Activated CD4-positive, alpha-beta T cell treated with anti-CD3 and anti-CD28 coated beads, Interleukin-2, amount 50 U/mL, for 48 hours (primary cell): Measurements from ENCODE around the gene TSHZ3.

ENCODE experiments used
- DNase-seq, 2 experiments: peaks; one replicate each; pipeline ENCODE4 v3.0.0-alpha.2; 2020

Gene TSHZ3

DNA sequence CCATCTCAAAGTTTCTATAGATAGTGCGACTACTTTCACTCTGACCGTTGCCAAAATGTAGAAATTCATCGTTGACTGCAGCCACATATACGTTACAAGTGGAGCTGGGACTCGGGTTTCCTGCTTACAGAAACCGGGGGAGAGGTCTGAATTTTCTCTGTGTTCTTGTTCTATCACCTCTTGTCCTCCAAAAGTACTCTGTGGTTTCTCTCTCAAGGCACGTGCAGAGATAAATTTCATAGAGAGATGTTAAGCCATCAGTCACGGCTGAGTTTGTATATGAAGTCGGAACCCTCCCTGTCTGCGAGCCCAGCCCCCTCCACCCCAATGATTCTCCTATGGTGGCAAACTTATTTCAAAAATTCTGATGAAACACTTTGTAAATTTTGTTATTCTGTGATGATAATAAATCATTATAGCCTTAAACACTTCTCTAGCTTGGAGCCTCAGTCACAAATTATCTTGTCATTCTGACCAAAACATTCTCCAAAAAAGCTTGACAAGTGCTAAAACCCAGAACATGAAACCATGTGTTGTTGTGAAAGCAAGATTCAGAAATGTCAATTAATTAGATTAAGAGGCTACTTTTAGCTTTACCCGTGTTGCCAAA is 87.5 kb downstream of the TSHZ3 start:
- DNase-seq = no peak

DNA sequence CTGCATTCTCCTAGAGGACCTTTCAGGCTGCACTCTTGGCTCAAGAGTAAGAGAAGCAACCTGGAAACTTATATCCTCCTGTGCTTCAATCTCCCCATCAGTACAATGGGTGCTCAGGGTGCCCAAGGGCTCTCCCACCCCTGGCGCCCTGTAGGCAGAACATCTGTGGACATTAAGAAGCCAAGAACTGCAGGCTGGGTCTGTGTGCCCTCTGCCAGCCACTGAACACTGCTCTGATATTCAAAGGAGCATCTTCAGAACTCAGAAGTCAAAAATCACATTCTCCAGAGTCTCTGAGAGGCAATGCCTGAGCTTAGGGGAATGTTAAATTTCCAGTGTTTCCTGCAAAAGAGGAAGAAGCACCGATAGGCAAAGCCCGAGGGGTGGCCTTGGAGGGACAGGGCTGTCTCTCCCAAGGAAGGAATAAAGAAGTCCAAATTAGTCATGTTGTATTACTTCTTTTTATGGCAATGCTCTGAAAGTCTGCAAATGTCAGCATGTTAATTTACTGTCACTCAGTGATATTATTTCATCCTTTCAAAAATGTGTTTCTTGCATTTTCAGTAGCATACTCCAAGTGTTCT is 88.1 kb downstream of the TSHZ3 start:
- DNase-seq = no peak

DNA sequence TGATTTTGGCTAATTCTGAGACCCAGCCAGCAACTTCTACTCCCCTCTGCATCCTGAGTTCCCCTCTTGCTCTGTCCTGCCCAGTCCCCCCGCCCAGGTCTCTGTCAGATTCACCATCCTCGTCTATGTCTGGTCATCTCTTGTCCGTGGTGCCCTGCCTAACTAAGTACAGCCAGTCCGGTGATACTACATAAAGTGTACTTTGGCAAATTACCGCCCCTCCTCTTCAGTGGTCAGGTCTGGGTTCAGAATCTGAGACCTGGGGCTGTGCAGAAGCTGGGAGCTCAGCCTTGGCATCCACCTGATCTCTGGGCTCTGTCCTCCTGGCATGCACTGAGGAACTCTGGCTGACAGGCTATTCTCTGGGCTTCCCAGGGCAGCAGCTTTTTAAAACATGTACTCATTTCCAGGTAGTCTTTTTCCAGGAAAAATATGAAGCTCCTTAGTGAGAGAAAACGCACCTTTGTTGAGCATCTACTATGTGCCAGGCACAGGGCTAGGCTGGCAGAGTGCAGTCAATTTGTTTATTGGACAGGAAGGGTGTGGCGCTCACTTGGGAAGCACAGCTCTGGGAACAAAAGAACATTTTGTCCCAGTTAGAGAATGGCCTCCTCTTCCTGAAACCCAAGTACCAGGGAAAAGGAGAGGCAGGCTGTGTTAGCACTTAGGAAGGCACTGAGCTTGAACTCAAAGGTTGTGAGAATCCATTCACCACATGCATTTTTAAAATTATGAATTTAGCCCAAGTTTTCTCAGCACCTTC is 88.9 kb downstream of the TSHZ3 start:
- no peak for DNase-seq

DNA sequence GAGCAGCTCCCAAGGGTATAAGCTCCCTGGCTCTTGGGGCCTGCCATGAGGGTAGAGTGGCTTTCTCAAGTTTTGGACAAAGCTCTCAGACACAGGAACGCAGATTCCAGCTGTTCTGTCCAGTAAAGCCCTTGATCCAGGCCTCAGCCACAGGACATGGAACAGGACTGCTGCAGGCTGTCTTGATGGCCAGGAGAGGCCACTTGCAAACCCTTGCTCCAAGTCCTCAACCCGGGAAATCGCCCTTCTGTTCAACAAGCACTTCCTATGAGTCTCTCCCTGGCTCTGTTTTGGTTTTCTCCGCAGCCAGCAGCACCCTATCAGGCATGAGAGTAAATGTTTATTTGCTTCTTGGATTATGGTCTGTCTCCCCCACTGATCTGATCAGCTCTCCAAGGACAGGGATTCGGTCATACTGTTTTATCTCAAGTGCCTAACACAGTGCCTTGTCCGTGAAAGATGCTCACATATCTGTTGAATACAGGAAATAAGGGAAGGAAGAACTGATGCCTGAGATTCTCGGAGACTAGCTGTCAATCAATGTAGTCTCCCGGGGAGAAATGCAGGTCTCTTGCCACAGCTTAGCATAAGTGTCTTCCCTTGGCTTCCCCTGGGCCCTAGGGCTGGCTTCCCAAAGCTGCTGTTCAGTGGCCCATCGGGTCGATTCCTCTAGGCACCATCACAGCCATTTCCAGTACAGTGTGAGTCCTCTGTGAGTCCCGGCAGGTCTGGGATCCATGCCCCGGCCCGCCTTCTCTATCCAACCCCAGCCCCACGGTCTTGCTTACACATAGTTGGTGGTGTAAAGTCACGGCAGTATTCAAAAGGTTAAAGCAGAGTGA is 90.8 kb downstream of the TSHZ3 start:
- no peak for DNase-seq

DNA sequence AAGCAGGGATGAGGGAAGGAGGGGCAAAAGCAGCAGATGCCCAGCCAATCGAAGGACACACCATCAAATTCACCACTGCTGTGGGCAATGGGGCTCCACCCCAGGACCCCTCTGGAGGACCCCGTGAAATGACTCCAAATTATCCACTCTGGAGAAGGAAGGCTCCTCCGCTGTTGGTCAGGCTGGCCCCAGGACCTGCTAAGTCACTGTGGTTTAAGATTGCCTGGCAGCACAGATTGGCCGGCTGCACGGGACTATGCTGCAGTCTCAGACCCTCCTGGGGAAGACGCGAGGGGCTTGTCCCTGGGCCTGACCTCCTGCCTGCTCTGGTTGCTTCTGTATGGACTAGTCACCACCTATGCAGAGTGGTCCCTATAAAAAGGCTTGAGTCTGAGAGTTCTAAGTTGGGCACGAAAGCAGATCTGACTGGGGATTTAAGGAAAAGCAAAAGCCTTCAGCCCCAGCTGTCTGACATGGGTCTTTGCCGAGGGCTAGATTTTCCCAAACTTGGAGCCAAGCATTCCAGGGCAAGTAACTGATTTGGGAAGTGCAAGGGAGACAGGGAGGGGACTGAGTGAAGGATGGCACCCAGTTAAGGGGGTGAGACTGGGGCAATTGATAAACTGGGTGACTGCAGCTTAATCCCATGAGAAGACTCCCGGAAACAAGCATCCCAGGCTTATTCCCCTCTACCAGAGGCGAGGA is 91.7 kb downstream of the TSHZ3 start:
- DNase-seq = no peak

DNA sequence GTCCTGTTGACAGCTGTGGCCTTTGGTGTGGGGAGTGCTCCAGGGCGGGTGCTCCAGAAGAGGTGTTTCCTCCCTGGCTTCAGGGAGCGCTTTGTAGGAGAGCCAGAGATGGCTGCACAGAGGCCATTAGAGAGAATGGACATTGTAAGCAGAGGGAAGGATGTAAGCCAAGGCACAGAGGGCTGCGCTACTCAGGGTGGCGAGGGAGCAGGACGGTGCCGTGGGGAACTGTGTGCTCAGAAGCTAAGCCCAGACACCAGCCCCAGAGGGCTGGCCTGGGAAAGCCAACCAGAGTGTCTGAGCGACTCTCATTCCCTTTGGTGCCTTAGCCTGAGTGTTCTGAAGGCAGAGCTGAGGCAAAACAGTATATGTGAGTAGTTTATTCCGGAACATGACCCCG is 92.2 kb downstream of the TSHZ3 start:
- DNase-seq = no peak

DNA sequence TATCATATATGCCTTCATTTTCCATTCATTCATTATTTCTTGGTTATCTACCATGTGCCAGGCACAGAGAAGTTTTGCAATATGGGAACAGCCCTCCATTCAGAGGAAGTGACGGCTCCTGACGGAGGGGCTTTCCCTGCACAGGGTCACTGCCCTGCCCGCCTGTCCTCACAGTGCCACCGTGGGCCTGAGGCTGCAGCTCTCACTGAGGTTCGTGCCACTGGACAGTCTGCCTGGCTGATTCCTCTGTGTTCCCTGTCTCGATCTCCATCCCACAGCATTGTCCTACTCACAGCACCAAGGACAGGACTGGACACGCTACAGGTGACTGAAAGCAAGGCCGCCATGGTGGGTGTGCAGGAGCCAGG is 92.7 kb downstream of the TSHZ3 start:
- DNase-seq = no peak

DNA sequence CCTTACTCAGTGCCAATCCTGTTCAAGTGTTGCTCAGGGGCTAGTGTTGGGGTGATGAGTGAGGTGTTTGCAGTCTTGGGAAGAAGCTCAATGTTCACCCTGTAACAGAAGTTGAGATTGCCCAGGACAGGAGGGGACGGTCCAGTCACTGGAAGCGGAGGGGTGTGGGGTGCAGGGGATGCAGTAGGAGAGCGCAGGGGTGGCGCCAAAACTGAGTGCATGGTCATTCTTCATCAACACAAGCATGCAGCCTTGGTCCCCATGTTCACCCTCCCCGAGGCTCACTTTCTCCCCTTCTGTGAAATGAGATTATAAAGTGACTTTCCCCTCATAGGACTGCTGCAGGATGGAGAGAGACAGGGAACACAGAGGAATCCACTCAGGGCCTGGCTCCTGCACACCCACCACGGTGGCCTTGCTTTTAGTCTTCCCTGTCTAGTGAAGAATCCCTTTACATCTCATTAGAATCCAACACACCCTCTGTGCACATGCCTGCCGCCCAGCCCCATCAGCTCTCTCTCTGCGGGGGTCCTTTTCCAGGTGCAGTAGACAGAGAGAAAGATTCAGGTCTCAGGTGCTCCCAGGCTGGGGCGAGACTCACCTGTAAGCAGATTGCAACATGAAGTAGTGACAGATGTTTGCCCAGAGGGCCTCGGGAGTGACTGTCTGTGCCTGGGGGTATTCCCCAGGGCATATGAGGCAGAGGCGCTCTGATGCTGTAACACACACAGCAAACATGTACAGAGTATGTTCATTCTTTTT is 93.2 kb downstream of the TSHZ3 start:
- DNase-seq = no peak

DNA sequence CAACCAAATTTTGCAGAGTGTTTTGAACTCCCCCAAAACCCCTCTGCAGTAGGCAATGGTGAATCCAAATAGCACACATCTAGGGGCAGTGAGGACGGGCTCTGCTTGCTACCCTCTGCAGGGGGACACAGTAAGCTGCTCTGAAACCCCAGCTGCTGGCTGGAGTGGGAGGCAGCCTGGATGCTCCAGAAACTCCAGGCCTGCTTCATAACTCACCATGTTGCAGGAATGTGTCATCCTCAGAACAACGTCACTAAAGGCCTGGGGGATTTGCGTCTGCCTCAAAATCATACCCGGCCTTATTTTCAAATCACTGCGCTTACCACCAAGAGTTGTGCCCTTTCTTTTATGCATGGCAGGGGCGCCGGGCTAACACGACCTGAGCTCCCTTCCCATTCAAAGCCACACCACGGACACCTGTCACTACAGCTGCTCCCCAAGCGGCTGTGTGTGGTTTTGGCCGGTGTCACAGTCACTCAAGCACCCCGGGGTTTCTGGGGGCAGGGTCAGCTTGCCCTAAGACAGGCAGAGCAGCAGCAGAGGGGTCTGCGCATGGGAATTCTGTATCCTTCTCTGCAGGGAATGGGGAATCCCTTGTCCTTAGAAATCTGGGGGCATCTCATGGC is 93.9 kb downstream of the TSHZ3 start:
- DNase-seq = no peak

DNA sequence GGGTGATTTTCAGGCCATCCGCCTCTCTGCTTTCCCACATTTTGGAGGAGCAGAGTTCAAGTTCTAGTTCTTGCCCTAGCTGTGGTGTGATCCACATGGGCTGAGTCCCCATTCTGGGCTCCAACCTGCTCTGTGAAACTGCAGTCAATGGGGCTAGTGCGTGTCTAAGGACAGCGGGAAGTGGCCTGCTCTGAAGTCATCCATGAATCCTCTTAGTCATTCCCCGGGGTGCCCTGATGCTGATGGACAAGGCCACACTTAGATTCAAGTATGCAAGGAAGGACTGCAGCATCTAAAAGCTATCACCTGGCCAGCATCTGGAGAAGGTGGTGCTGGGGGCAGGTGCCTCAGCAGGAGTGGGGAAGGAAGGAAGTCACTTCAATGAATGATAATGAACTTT is 94.6 kb downstream of the TSHZ3 start:
- DNase-seq = no peak

DNA sequence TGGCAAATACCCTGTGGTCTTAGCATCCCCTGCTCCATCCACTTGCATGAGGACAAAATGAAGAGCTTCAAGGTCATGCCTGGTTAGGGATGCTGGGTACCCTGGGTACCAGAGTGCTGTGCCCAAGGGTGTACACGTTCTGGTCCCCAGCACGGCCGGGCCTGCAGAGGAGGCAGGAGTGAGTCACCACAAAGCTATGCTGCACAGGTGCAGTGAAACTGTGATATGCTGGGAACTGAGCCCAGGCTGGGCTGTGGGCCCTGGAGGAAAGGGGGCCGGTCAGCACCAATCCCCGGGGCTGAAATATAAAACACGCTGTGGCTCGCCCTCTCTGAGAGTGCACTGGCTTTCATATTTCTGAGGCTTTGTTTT is 95.1 kb downstream of the TSHZ3 start:
- no peak for DNase-seq

DNA sequence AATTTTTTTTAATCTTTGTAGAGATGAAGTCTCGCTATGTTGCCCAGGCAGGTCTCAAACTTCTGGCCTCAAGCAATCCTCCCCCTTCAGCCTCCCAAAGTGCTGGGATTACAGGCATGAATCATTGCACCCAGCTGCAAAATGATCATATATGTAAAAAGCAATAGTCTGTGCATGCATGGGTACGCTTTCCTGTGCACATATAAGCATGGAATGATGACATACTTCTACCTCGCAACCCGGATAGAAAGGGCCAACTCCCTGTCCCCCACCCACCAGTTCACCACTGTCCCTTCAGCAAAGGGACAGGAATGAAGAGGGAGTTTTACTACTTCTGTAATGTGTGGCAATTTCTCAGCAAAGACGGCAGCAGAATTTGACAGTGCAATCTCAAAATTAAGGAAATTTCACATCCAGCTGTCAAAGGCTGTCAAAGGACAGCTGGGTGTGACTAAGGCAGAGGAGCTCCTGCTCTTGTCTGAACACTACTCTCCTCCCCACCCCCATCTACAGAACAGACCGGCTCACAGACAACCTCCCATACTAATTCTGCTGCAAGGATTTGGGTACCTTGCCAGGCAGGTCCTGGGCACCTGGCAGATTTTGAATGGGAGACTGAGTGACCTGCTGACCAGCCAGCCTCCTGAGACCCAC is 95.6 kb downstream of the TSHZ3 start:
- no peak for DNase-seq

DNA sequence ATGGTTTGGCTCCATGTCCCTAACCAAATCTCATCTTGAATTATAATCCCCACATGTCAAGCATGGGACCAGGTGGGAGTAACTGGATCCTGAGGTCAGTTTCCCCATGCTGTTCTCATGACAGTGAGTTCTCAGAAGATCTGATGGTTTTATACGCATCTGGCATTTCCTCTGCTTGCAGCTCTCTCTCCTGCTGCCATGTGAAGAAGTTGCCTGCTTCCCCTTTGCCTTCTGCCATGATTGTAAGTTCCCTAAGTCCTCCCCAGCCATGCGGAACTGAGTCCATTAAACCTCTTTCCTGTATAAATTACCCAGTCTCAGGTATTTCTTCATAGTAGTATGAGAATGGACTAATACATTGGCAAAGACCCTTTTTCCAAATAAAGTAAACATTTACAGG is 96.8 kb downstream of the TSHZ3 start:
- DNase-seq = no peak

DNA sequence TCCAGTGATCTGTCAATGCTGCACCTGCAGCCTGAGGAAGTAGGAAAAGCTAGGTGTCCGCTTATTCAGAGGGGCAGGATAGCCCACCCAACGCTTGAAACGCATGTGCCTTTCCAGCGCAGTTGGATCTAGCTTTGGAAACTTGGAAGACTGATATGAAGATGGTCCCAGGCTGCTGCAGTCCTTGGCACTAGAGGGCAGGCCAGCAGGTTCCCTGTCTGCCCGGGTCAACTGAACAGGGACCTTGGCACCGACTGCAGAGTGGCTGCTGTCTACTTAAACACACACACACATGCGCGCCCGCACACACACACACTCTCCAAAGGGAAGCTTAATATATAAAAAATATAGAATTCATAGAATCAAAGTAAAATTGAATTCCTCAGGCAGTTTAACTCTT is 100.0 kb downstream of the TSHZ3 start:
- DNase-seq = no peak

DNA sequence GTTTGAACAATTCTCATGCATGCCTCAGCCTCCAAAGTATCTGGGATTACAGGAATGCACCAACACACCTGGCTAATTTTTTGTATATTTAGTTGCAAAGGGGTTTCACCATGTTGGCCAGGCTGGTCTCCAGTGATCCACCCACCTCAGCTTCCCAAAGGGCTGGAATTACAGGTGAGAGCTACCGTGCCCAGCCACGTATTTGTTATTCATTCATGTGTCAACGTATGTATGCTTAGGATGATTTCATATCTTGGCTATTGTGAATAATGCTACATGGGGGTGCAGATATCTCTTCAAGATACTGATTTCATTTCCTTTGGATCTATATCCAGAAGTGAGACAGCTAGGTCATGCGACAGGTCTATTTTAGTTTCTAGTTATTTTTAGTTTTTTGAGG is 113.4 kb downstream of the TSHZ3 start:
- no peak for DNase-seq

DNA sequence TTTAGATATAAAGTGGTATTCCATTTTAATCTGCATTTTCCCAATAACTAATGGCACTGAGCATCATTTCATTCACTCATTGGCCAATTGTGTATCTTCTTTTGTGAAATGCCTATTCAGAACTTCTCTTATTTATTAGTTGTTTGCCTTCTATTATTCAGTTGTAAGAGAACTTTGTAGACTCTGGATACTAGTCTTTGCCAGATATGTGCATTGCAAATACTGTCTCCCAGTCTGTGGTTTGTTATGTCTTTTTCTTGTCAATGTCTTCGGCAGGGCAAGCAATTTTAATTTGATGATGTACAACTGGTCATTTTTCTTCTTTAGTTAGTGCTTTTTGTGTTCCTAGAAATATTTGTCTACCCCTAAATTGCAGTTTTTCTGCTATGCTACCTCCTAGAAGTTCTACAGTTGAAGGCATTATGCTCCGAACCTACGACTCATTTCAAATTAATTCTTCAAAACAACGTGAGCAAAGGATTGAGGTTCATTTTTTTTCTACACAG is 115.9 kb downstream of the TSHZ3 start:
- DNase-seq = no peak

DNA sequence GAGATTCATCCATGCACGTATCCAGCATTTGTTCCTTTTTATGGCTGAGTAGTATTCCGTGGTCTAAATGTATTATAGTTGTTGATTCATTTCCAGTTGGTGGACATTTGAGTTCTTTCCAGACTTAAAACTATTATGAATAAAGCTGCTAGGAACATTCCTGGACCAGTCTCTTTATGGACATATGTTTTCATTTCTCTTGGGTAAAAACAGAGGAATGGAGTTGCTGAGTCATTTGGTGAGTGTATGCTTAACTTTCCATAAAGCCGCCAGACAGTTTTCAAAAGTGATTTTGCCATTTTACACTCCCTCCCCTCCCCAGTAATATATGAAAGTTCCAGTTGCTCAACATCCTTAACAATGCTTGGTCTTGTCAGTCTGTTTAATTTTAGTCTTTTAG is 116.4 kb downstream of the TSHZ3 start:
- no peak for DNase-seq

DNA sequence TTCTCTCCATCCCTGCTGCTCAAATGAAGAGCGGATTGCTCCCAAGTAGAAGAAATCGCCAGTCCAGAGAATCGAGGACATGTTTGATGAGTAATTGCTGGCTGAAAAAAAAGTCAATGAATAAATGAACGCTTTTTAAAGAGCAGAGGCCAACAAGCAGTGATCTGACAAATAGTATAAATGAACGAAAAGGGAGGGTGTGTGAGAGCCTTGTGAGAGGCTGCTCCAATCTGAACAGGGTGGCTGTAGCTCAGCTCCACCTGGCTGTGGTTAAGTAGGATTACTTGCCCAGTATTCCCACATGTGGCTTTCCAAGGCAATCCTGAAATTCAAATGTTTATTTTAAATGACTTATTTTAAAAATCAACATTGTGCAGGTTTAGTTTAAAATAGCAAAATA is 117.1 kb downstream of the TSHZ3 start:
- no peak for DNase-seq

DNA sequence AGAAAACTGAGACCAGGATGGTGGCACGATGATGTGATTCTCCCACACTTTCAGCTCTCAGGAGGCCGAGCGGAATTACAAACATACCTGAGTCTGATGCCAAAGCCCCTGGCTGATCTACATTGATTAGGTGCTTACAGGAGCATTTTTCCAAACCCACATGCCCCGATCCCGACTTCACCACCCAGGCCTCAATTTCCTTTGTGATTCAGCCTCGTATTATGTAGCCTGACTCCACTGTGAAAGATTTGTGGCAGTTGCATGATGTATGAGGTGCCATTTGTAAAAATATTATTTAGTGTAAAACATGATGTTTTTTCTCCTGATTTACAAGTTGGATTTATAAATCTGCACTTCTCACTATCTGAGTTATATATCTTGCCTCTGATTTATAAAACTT is 118.0 kb downstream of the TSHZ3 start:
- no peak for DNase-seq

DNA sequence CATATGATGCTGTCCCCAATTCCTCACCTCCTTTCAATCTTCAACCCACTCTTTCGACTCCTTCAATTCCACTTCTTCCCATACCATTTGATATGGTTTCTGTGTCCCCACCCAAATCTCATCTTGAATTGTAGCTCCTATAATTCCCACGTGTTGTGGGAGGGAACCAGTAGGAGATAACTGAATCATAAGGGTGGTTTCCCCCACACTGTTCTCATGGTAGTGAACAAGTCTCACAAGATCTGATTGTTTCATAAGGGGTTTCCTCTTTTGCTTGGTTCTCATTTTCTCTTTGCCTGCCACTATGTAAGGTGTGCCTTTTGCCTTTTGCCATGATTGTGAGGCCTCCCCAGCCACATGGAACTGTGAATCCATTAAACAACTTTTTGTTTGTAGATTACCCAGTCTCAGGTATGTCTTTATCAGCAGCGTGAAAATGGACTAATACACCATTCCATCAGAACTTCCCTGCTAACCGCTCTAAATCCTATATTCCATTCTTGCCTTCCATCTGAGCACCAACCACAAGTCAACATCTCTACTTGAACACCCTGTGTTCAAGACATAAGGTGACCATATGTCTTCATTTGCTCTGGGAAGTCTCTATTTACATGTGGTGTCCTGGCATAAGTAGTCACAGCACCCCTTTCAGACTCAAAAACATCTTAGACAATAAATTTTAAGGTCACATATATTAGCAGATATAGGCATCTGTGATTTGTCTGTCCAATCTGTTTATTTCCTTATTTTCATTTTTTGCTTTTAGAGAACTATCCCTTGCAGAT is 122.9 kb downstream of the TSHZ3 start:
- no peak for DNase-seq
